Activated CD8-positive, alpha-beta T cell treated with anti-CD3 and anti-CD28 coated beads for 36 hours (primary cell): ENCODE measurements around the gene TUBB4A. TPM values are rescaled to one million over a fixed set of nuclear protein-coding genes. Genes with fewer than 3 reads are reported as not detected.

Experiments
- ATAC-seq: fragments of 200-7000 bp; cut with Tn5 transposase; one replicate; pipeline ENCODE4 v1.10.0; 2021; ENCODE audit warnings: mild to moderate bottlenecking, moderate library complexity
- CTCF ChIA-PET: fragments of 350-600 bp; sonication (Branson Sonifier 250); formaldehyde crosslinking; loops from one replicate; lab custom pipeline; 2021; ENCODE audit warnings: antibody characterized with exemption; lab: Charles Lee
- POLR2A ChIA-PET: fragments of 350-600 bp; sonication (Branson Sonifier 250); formaldehyde crosslinking; loops from one replicate; lab custom pipeline; 2021; ENCODE audit warnings: antibody characterized with exemption; lab: Charles Lee
- DNase-seq: peaks from one replicate; pipeline ENCODE4 v3.0.0-alpha.2; 2020
- H3K27ac Mint-ChIP-seq: one replicate; pipeline ENCODE4 v1.8.0; 2021; ENCODE audit warnings: mild to moderate bottlenecking, mixed read lengths
- H3K27me3 Mint-ChIP-seq: one replicate; pipeline ENCODE4 v1.8.0; 2021; ENCODE audit warnings: mixed read lengths
- H3K36me3 Mint-ChIP-seq: one replicate; pipeline ENCODE4 v1.8.0; 2021; ENCODE audit warnings: low read depth, mixed read lengths
- H3K4me1 Mint-ChIP-seq: one replicate; pipeline ENCODE4 v1.8.0; 2021; ENCODE audit warnings: low read depth, mixed read lengths
- H3K4me3 Mint-ChIP-seq: one replicate; pipeline ENCODE4 v1.8.0; 2021; ENCODE audit warnings: mild to moderate bottlenecking, moderate library complexity, mixed read lengths
- H3K9me3 Mint-ChIP-seq: one replicate; pipeline ENCODE4 v1.8.0; 2021; ENCODE audit warnings: mixed read lengths
- intact Hi-C: fragments of 100-400 bp; cut with micrococcal nuclease; formaldehyde crosslinking; loops from one replicate; pipeline ENCODE4 v1.10.0; 2022
- total RNA-seq, 2 experiments: library from RNA; stranded (reverse); gene quantifications; one replicate each; pipeline ENCODE4 v1.2.3, GENCODE V29; 2021
- TF ChIP-seq, protein P1 (sequence below): fragments of 200-600 bp; IDR thresholded peaks from one replicate; pipeline ENCODE4 v1.8.0; 2022; ENCODE audit warnings: antibody characterized with exemption, mild to moderate bottlenecking

Gene TUBB4A
- total RNA-seq, 2 experiments from 2014 or later = 9.6 to 10.6 TPM

DNA sequence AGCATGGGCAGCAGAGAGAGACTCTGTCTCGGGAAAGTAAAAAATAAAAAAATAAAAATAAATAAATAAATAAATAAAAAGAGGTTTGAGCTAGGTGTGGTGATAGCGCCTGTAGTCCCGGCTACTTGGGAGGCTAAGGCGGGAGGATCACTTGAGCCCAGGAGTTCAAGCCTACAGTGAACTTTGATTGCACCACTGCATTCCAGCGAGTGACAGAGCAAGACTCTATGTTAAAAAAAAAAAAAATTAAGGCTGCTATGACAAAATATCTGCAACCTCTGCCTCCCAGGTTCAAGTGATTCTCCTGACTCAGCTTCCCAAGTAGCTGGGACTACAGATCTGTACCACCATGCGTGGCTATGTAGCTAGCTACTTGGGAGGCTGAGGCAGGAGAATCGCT lies 17.3 kb downstream of the TUBB4A start:
- ChIA-PET POLR2A (no interaction called here), CTCF (interaction anchor here (1.0 kb wide), 1 partner anchor 20 kb away, joined by 3 read pairs; no protein-coding TSS in a partner anchor)
- TF ChIP-seq, protein P1, sequence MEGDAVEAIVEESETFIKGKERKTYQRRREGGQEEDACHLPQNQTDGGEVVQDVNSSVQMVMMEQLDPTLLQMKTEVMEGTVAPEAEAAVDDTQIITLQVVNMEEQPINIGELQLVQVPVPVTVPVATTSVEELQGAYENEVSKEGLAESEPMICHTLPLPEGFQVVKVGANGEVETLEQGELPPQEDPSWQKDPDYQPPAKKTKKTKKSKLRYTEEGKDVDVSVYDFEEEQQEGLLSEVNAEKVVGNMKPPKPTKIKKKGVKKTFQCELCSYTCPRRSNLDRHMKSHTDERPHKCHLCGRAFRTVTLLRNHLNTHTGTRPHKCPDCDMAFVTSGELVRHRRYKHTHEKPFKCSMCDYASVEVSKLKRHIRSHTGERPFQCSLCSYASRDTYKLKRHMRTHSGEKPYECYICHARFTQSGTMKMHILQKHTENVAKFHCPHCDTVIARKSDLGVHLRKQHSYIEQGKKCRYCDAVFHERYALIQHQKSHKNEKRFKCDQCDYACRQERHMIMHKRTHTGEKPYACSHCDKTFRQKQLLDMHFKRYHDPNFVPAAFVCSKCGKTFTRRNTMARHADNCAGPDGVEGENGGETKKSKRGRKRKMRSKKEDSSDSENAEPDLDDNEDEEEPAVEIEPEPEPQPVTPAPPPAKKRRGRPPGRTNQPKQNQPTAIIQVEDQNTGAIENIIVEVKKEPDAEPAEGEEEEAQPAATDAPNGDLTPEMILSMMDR = no peak
- intact Hi-C loops = no loop called here
- peaks cover 7% of the 10 kb centered on the region for H3K36me3 Mint-ChIP-seq
- DNase-seq (no peak), ATAC-seq (no peak)
- no peak overlapping the region for H3K4me3 Mint-ChIP-seq
- H3K4me1 Mint-ChIP-seq = peaks cover 29% of the 10 kb centered on the region
- H3K27me3 Mint-ChIP-seq = no peaks in the 10 kb centered on the region
- H3K9me3 Mint-ChIP-seq = no peaks in the 10 kb centered on the region
- no peak overlapping the region for H3K27ac Mint-ChIP-seq

DNA sequence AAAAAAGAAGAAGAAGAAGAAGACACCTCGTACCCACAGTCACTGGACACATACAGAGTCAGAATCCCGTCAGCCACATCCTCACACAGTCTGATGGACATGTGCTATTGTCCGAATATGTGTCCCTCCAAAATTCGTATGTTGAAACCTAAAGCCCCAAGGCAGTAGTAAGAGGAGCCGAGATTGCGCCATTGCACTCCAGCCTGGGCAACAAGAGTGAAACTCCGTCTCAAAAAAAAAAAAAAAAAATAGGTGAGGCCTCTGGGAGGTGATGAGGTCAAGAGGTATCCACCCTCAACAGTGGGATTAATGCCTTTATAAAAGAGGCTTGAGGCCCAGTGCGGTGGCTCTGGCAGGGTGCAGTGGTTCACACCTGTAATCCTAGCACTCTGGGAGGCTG lies 17.9 kb downstream of the TUBB4A start:
- TF ChIP-seq, protein P1 = no peak
- POLR2A ChIA-PET = no interaction called here
- H3K27ac Mint-ChIP-seq = no peak overlapping the region

DNA sequence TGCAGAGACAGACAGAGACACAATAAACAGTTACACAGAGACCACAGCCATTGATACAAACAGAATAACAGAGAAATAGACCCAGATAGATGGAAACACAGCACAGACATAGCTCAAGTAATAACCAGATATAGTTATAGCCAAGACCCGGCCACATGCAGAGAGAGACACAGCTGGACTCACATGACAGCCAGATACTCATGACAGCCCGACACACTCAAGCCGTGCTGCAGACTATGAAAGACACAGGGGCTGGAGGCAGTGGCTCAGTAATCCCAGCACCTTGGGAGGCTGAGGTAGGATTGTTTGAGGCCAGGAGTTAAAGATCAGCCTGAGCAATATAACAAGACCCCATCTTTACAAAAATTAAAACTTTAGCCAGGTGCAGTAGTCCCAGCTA lies 18.9 kb downstream of the TUBB4A start:
- POLR2A ChIA-PET = no interaction called here
- peaks cover 26% of the 10 kb centered on the region for H3K4me1 Mint-ChIP-seq
- DNase-seq (no peak), ATAC-seq (no peak)
- H3K36me3 Mint-ChIP-seq = peaks cover 9% of the 10 kb centered on the region
- H3K27me3 Mint-ChIP-seq = no peaks in the 10 kb centered on the region
- H3K27ac Mint-ChIP-seq = peak overlapping the region; percentile 96
- no peak overlapping the region for H3K4me3 Mint-ChIP-seq
- intact Hi-C loops = no loop called here
- CTCF ChIA-PET = interaction anchor here (1.3 kb wide), 1 partner anchor 37 kb away, joined by 3 read pairs; no protein-coding TSS in a partner anchor
- H3K9me3 Mint-ChIP-seq = no peaks in the 10 kb centered on the region
- TF ChIP-seq, protein P1 = no peak

More for the DNA sequence above, 17.9 kb downstream of the TUBB4A start:
- H3K9me3 Mint-ChIP-seq = no peaks in the 10 kb centered on the region
- CTCF ChIA-PET = interaction anchor here (0.6 to 1.0 kb wide), 2 partner anchors 20 to 379 kb away, joined by 3 read pairs; no protein-coding TSS in a partner anchor
- peaks cover 28% of the 10 kb centered on the region for H3K4me1 Mint-ChIP-seq
- no peaks in the 10 kb centered on the region for H3K27me3 Mint-ChIP-seq
- intact Hi-C loops = no loop called here
- no peak for ATAC-seq
- no peak overlapping the region for H3K4me3 Mint-ChIP-seq
- peaks cover 7% of the 10 kb centered on the region for H3K36me3 Mint-ChIP-seq
- DNase-seq = no peak

DNA sequence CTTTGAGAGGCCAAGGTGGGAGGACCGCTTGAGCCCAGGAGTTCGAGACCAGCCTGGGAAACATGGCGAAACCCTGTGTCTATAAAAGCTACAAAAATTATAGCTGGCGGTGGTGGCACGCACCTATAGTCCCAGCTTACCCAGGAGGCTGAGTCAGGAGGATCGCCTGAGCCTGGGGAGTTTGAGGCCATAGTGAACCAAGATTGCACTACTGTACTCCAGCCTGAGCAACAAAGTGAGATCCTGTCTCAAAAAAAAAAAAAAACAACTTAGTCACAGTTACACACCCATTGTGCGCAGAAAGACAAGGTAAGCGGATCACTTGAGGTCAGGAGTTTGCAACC lies 19.8 kb downstream of the TUBB4A start:
- peak overlapping the region; percentile 100 for H3K4me3 Mint-ChIP-seq
- DNase-seq (peak; percentile 38), ATAC-seq (peak; percentile 12)
- intact Hi-C loops = no loop called here
- CTCF ChIA-PET = interaction anchor here (0.9 to 1.7 kb wide), 6 partner anchors 13 to 270 kb away, joined by 3 to 4 read pairs (median 3); partner anchors contain the start of gene TNFSF9
- POLR2A ChIA-PET = interaction anchor here (1.4 to 2.4 kb wide), 9 partner anchors 13 to 88 kb away, joined by 3 to 10 read pairs (median 5); partner anchors contain the start of genes GTF2F1 and KHSRP
- TF ChIP-seq, protein P1 = no peak
- H3K9me3 Mint-ChIP-seq = no peaks in the 10 kb centered on the region
- peak overlapping the region; percentile 96 for H3K27ac Mint-ChIP-seq
- peaks cover 10% of the 10 kb centered on the region for H3K36me3 Mint-ChIP-seq
- no peaks in the 10 kb centered on the region for H3K27me3 Mint-ChIP-seq
- peaks cover 26% of the 10 kb centered on the region for H3K4me1 Mint-ChIP-seq

DNA sequence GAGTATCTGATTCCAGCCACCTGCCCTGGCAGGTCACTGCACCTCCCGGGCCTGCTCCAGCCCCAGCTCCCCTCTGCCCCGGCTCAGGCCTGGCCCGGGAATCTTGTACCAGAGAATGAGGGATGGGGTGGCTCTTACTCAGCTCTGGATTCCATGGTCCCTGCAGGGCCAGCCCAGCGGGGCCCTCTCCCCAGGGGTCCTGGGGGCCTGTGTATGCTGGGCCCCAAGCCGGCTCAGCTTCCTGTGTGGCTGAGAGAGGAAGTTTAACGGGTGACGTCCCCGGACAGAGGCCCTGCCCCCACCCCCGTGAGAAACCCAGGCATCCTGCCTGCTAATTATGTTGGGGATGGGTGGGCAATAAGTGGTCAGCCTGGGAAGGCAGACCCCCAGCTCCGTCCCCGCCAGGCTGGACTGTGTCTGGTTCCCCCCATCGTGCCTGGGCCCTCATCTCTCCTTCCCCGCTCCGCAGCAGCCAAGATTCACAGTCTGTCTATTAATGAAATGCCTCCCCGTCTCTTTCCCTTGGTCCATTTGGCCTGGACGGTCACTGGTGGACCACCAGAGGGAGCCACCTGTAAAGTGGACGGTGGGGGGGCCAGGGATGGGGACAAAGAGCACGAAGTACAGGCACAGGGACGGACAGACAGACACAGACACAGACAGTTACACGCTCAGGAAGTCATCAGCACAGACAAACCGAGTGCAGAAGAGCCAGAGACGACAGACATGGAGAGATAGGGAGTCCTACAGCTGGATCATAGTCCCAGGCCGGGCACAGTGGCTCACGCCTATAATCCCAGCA lies 20.4 kb downstream of the TUBB4A start, which contains the start of gene DENND1C:
TSS of gene DENND1C (minus strand) at position 247 of the 802 bp plus-strand sequence. CDS start at position 155, 92 bp downstream.
- ChIA-PET POLR2A (interaction anchor here (0.7 to 2.4 kb wide), 17 partner anchors 9 to 118 kb away, joined by 3 to 10 read pairs (median 4); partner anchors contain the start of genes GTF2F1 and KHSRP), CTCF (interaction anchor here (0.7 to 1.7 kb wide), 13 partner anchors 10 to 270 kb away, joined by 3 to 8 read pairs (median 3); partner anchors contain the start of genes KHSRP, TNFSF9 and TUBB4A)
- intact Hi-C loops = no loop called here
- Mint-ChIP-seq H3K36me3 (peaks cover 13% of the 10 kb centered on the region), H3K4me1 (peaks cover 26% of the 10 kb centered on the region), H3K27me3 (no peaks in the 10 kb centered on the region), H3K27ac (peak within 1 kb of the TSS; percentile 96), H3K9me3 (no peaks in the 10 kb centered on the region), H3K4me3 (peak within 1 kb of the TSS; percentile 100)
- DNase-seq (peak; percentile 87), ATAC-seq (peak; percentile 87)
- TF ChIP-seq, protein P1 = peak; percentile 42
